GM21526 (cell line): ENCODE measurements around the gene GALK1.
"Not testable (repeated sequence)": the region's sequence is repeated elsewhere in the genome, so short reads cannot be mapped to it uniquely, and the experiment has no call there.

Source experiments
- ATAC-seq: cut with Tn5 transposase; IDR thresholded peaks from one replicate; pipeline ENCODE4 v1.9.1; 2021; ENCODE audit warnings: moderate library complexity; ENCODE audit not compliant: unreplicated experiment, low FRiP score

GALK1 gene

GRCh38 chr17:75784473-75785015, 19.6 kb upstream of the GALK1 start, which contains the start of gene UNK:
TSS of gene UNK (plus strand) at chr17:75784806. CDS start at chr17:75784881, 75 bp downstream.
- ATAC-seq = peak; percentile 49

GRCh38 chr17:75783803-75784472, 18.9 kb upstream of the GALK1 start:
- ATAC-seq = peak; percentile 3

- no peak for ATAC-seq
These were observed 18.2 kb upstream of the GALK1 start for GRCh38 chr17:75783069-75783783.

GRCh38 chr17:75779987-75780889, 15.2 kb upstream of the GALK1 start:
- ATAC-seq = no peak

GRCh38 chr17:75779250-75779986, 14.4 kb upstream of the GALK1 start:
- peak; percentile 53 for ATAC-seq

GRCh38 chr17:75778861-75779249, 13.9 kb upstream of the GALK1 start:
- ATAC-seq = no peak

- ATAC-seq = not testable (repeated sequence)
These were observed 13.3 kb upstream of the GALK1 start for GRCh38 chr17:75778066-75778860.

- ATAC-seq = no peak
These were observed 12.4 kb upstream of the GALK1 start for GRCh38 chr17:75777296-75777922.

GRCh38 chr17:75776386-75777295, 11.6 kb upstream of the GALK1 start:
- no peak for ATAC-seq

GRCh38 chr17:75774991-75775668, 10.1 kb upstream of the GALK1 start:
- ATAC-seq = no peak

GRCh38 chr17:75774471-75774990, 9.5 kb upstream of the GALK1 start:
- no peak for ATAC-seq

- ATAC-seq = no peak
These were observed 8.9 kb upstream of the GALK1 start for GRCh38 chr17:75773808-75774470.

- ATAC-seq = no peak
These were observed 8.3 kb upstream of the GALK1 start for GRCh38 chr17:75773121-75773807.

GRCh38 chr17:75771334-75772281, 6.6 kb upstream of the GALK1 start:
- ATAC-seq = no peak

- ATAC-seq = no peak
These were observed 4.5 kb upstream of the GALK1 start for GRCh38 chr17:75769536-75769935.
